NT2/D1 (cell line): ENCODE results near the gene MLLT3.
A peak's percentile ranks its signal among the peaks of the same experiment; 100 is the strongest.

ENCODE experiments used
- DNase-seq: peaks from one replicate; pipeline ENCODE4 v3.0.0-alpha.2; 2011; ENCODE audit warnings: low read depth, low spot score
- H3K27me3 ChIP-seq: 2 replicates; pipeline ENCODE4 v1.6.0; 2011; ENCODE audit warnings: mild to moderate bottlenecking; ENCODE audit not compliant: insufficient read length, insufficient read depth
- H3K36me3 ChIP-seq: 2 replicates; pipeline ENCODE4 v1.6.1; 2011; ENCODE audit warnings: mild to moderate bottlenecking, low read length, mixed read lengths; ENCODE audit not compliant: insufficient read depth, insufficient read length
- H3K4me1 ChIP-seq: 2 replicates; pipeline ENCODE4 v1.5.1; 2011; ENCODE audit not compliant: insufficient read depth, insufficient read length
- H3K4me3 ChIP-seq: 2 replicates; pipeline ENCODE4 v1.5.1; 2011; ENCODE audit warnings: low read depth; ENCODE audit not compliant: insufficient read length
- H3K9ac ChIP-seq: 2 replicates; pipeline ENCODE4 v1.6.0; 2011; ENCODE audit warnings: low read depth; ENCODE audit not compliant: insufficient read length
- H3K9me3 ChIP-seq: 2 replicates; pipeline ENCODE4 v1.5.1; 2011; ENCODE audit warnings: mild to moderate bottlenecking, low read length; ENCODE audit not compliant: insufficient read depth
- SUZ12 ChIP-seq: IDR thresholded peaks from 2 replicates; pipeline ENCODE4 v1.6.1; 2011; ENCODE audit not compliant: insufficient read length, insufficient read depth; ENCODE audit errors: extremely low read depth
- YY1 ChIP-seq: IDR thresholded peaks from 2 replicates; pipeline ENCODE4 v1.6.1; 2011; ENCODE audit not compliant: insufficient read length, insufficient read depth
- ZNF274 ChIP-seq: IDR thresholded peaks from 2 replicates; pipeline ENCODE4 v1.6.1; 2011; ENCODE audit warnings: mild to moderate bottlenecking, low read depth, low read length

Gene MLLT3

GRCh38 chr9:20314981-20315380 lies 307.3 kb downstream of the MLLT3 start:
- no peak overlapping the region for H3K4me3 ChIP-seq
- 0 out of 2 replicates have a peak, but pooled peaks cover 5% of the 10 kb centered on the region for H3K9me3 ChIP-seq
- DNase-seq: no peak
- no peaks in the 10 kb centered on the region for H3K4me1 ChIP-seq
- H3K36me3 ChIP-seq: no peaks in the 10 kb centered on the region
- TF ChIP-seq SUZ12 (no peak), YY1 (no peak), ZNF274 (no peak)
- H3K9ac ChIP-seq: no peak overlapping the region
- H3K27me3 ChIP-seq: no peaks in the 10 kb centered on the region

GRCh38 chr9:20313415-20313814 lies 308.9 kb downstream of the MLLT3 start:
- H3K9me3 ChIP-seq: 0 out of 2 replicates have a peak, but pooled peaks cover 5% of the 10 kb centered on the region
- H3K4me1 ChIP-seq: peaks cover under 1% of the 10 kb centered on the region
- H3K9ac ChIP-seq: no peak overlapping the region
- DNase-seq: no peak
- no peaks in the 10 kb centered on the region for H3K36me3 ChIP-seq
- TF ChIP-seq ZNF274 (no peak), YY1 (no peak), SUZ12 (no peak)
- no peak overlapping the region for H3K4me3 ChIP-seq
- H3K27me3 ChIP-seq: peaks cover 3% of the 10 kb centered on the region

GRCh38 chr9:20312732-20313131 lies 309.6 kb downstream of the MLLT3 start:
- Histone ChIP-seq H3K9ac (no peak overlapping the region), H3K9me3 (0 out of 2 replicates have a peak, but pooled peaks cover 5% of the 10 kb centered on the region), H3K4me1 (peaks cover 3% of the 10 kb centered on the region), H3K4me3 (no peak overlapping the region), H3K27me3 (peaks cover 3% of the 10 kb centered on the region), H3K36me3 (no peaks in the 10 kb centered on the region)
- TF ChIP-seq YY1 (no peak), SUZ12 (no peak), ZNF274 (no peak)
- no peak for DNase-seq

GRCh38 chr9:20310024-20310423 lies 312.3 kb downstream of the MLLT3 start:
- Histone ChIP-seq H3K27me3 (peaks cover 3% of the 10 kb centered on the region), H3K4me3 (no peak overlapping the region), H3K36me3 (no peaks in the 10 kb centered on the region), H3K4me1 (peaks cover 3% of the 10 kb centered on the region), H3K9ac (no peak overlapping the region), H3K9me3 (no peaks in the 10 kb centered on the region)
- DNase-seq: no peak
- no peak for TF ChIP-seq YY1
- TF ChIP-seq SUZ12: no peak
- TF ChIP-seq ZNF274: no peak

- H3K36me3 ChIP-seq: no peaks in the 10 kb centered on the region
- no peak for TF ChIP-seq SUZ12
- H3K4me1 ChIP-seq: peaks cover 3% of the 10 kb centered on the region
Observed at GRCh38 chr9:20309124-20309523, 313.2 kb downstream of the MLLT3 start.

GRCh38 chr9:20307621-20308020 lies 314.7 kb downstream of the MLLT3 start:
- Histone ChIP-seq H3K4me3 (no peak overlapping the region), H3K4me1 (peaks cover 5% of the 10 kb centered on the region), H3K27me3 (peaks cover 3% of the 10 kb centered on the region), H3K9ac (no peak overlapping the region), H3K9me3 (no peaks in the 10 kb centered on the region), H3K36me3 (no peaks in the 10 kb centered on the region)
- TF ChIP-seq ZNF274 (no peak), YY1 (no peak), SUZ12 (no peak)
- DNase-seq: peak; percentile 57

More at GRCh38 chr9:20309124-20309523, 313.2 kb downstream of the MLLT3 start:
- no peaks in the 10 kb centered on the region for H3K9me3 ChIP-seq
- DNase-seq: no peak
- H3K9ac ChIP-seq: no peak overlapping the region
- H3K27me3 ChIP-seq: peaks cover 3% of the 10 kb centered on the region
- no peak overlapping the region for H3K4me3 ChIP-seq

GRCh38 chr9:20305452-20305851 lies 316.8 kb downstream of the MLLT3 start:
- no peak for DNase-seq
- H3K4me1 ChIP-seq: peaks cover 5% of the 10 kb centered on the region
- no peak overlapping the region for H3K9ac ChIP-seq
- H3K9me3 ChIP-seq: no peaks in the 10 kb centered on the region
- peaks cover 3% of the 10 kb centered on the region for H3K27me3 ChIP-seq
- no peak overlapping the region for H3K4me3 ChIP-seq
- H3K36me3 ChIP-seq: no peaks in the 10 kb centered on the region
- TF ChIP-seq SUZ12 (no peak), ZNF274 (no peak), YY1 (no peak)
